SU-DHL-6 (cell line): ENCODE measurements around the gene CPLX4.

ENCODE experiments used
- H2AFZ ChIP-seq: fragments of 200-600 bp; sonication (generic); 2 replicates; pipeline ENCODE4 v1.6.1; 2014; ENCODE audit warnings: low read depth, mild to moderate bottlenecking, moderate library complexity, mixed read lengths, antibody characterized with exemption, low read length; ENCODE audit not compliant: severe bottlenecking
- H3F3A ChIP-seq: fragments of 200-600 bp; shearing (Covaris generic); 2 replicates; pipeline ENCODE4 v1.6.0; 2016; ENCODE audit warnings: antibody characterized with exemption, mild to moderate bottlenecking; ENCODE audit not compliant: insufficient read depth
- H3K27ac ChIP-seq: fragments of 200-600 bp; sonication (generic); 2 replicates; pipeline ENCODE4 v1.5.1; 2016; ENCODE audit warnings: low read depth, mild to moderate bottlenecking, low read length, moderate library complexity, mixed read lengths
- H3K27me3 ChIP-seq: fragments of 200-600 bp; sonication (generic), shearing (Covaris generic); 2 replicates; pipeline ENCODE4 v1.6.0; 2014; ENCODE audit warnings: mild to moderate bottlenecking, low read length
- H3K36me3 ChIP-seq: fragments of 200-600 bp; sonication (generic); 2 replicates; pipeline ENCODE4 v1.6.1; 2014; ENCODE audit warnings: mild to moderate bottlenecking, low read length, mixed read lengths
- H3K4me2 ChIP-seq: fragments of 300-600, 200-600 bp; shearing (Covaris generic), sonication (generic); 2 replicates; pipeline ENCODE4 v1.6.0; 2014; ENCODE audit warnings: low read length, low read depth, mild to moderate bottlenecking; ENCODE audit not compliant: poor library complexity, severe bottlenecking
- H3K4me3 ChIP-seq: fragments of 200-600 bp; sonication (generic); 2 replicates; pipeline ENCODE4 v1.5.1; 2014; ENCODE audit warnings: antibody characterized with exemption, low read length, mild to moderate bottlenecking, mixed read lengths; ENCODE audit not compliant: insufficient read depth, poor library complexity, severe bottlenecking
- H3K79me2 ChIP-seq: fragments of 200-600 bp; sonication (generic); 2 replicates; pipeline ENCODE4 v1.6.1; 2014; ENCODE audit warnings: mild to moderate bottlenecking, low read length, moderate library complexity; ENCODE audit not compliant: insufficient read depth
- H3K9ac ChIP-seq: fragments of 200-600 bp; sonication (generic); 2 replicates; pipeline ENCODE4 v1.7.0; 2014; ENCODE audit warnings: mild to moderate bottlenecking, low read length
- H3K9me2 ChIP-seq: fragments of 200-600 bp; sonication (generic); replicated peaks from 2 replicates; pipeline ENCODE4 v1.6.1; 2014; ENCODE audit warnings: low read length; ENCODE audit not compliant: insufficient read depth
- H3K9me3 ChIP-seq: fragments of 200-600 bp; sonication (generic); 2 replicates; pipeline ENCODE4 v1.6.1; 2014; ENCODE audit warnings: low read length, mixed read lengths; ENCODE audit not compliant: insufficient read depth
- H4K20me1 ChIP-seq: fragments of 200-600 bp; sonication (generic); 2 replicates; pipeline ENCODE4 v1.6.1; 2014; ENCODE audit warnings: low read depth, mild to moderate bottlenecking, antibody characterized with exemption, low read length, moderate library complexity, mixed read lengths
- CTCF ChIP-seq: fragments of 200-600 bp; sonication (generic); IDR thresholded peaks from one replicate; pipeline ENCODE4 v1.5.1; 2017; ENCODE audit warnings: antibody characterized with exemption, mild to moderate bottlenecking, low read length, moderate library complexity; ENCODE audit not compliant: insufficient read depth, poor library complexity, severe bottlenecking
- EZH2phosphoT487 ChIP-seq: fragments of 200-600 bp; sonication (generic), shearing (Covaris generic); conservative IDR thresholded peaks from 2 replicates; pipeline ENCODE4 v1.6.1; 2018; ENCODE audit warnings: mild to moderate bottlenecking, antibody characterized with exemption, low read length, moderate library complexity, mixed read lengths

The CPLX4 gene

GRCh38 chr18:59354731-59355130, 36.3 kb upstream of the CPLX4 start:
- Histone ChIP-seq H3K4me3 (no peak overlapping the region), H2AFZ (no peak overlapping the region), H3F3A (no peaks in the 10 kb centered on the region), H3K4me2 (no peak overlapping the region), H3K27me3 (no peaks in the 10 kb centered on the region), H3K27ac (no peak overlapping the region), H3K9me3 (no peaks in the 10 kb centered on the region), H3K9ac (no peak overlapping the region), H3K36me3 (peaks cover 34% of the 10 kb centered on the region; the same call in 1 of the 2 replicates), H4K20me1 (no peaks in the 10 kb centered on the region), H3K79me2 (peaks cover 32% of the 10 kb centered on the region; the same call in 1 of the 2 replicates), H3K9me2 (no peaks in the 10 kb centered on the region)
- TF ChIP-seq EZH2phosphoT487: no peak
- no peak for TF ChIP-seq CTCF

GRCh38 chr18:59353079-59353680, 34.7 kb upstream of the CPLX4 start:
- H3K4me2 ChIP-seq: no peak overlapping the region
- H3K27me3 ChIP-seq: no peaks in the 10 kb centered on the region
- no peaks in the 10 kb centered on the region for H3F3A ChIP-seq
- H3K79me2 ChIP-seq: peaks cover 24% of the 10 kb centered on the region; the same call in 1 of the 2 replicates
- TF ChIP-seq CTCF (no peak), EZH2phosphoT487 (no peak)
- no peaks in the 10 kb centered on the region for H4K20me1 ChIP-seq
- H3K4me3 ChIP-seq: no peak overlapping the region
- H3K36me3 ChIP-seq: peaks cover 41% of the 10 kb centered on the region; the same call in 1 of the 2 replicates
- H3K9me3 ChIP-seq: no peaks in the 10 kb centered on the region
- H3K27ac ChIP-seq: no peak overlapping the region
- no peak overlapping the region for H2AFZ ChIP-seq
- H3K9ac ChIP-seq: no peak overlapping the region
- H3K9me2 ChIP-seq: no peaks in the 10 kb centered on the region

GRCh38 chr18:59352250-59352855, 33.9 kb upstream of the CPLX4 start:
- no peak overlapping the region for H2AFZ ChIP-seq
- H3K36me3 ChIP-seq: peaks cover 49% of the 10 kb centered on the region; the same call in 1 of the 2 replicates
- no peak overlapping the region for H3K4me3 ChIP-seq
- H3K27ac ChIP-seq: no peak overlapping the region
- H3K4me2 ChIP-seq: no peak overlapping the region
- no peaks in the 10 kb centered on the region for H3K9me3 ChIP-seq
- peaks cover 16% of the 10 kb centered on the region; the same call in 1 of the 2 replicates for H3K79me2 ChIP-seq
- no peaks in the 10 kb centered on the region for H3K27me3 ChIP-seq
- H4K20me1 ChIP-seq: no peaks in the 10 kb centered on the region
- H3K9ac ChIP-seq: no peak overlapping the region
- H3K9me2 ChIP-seq: no peaks in the 10 kb centered on the region
- TF ChIP-seq CTCF: no peak
- TF ChIP-seq EZH2phosphoT487: no peak
- no peaks in the 10 kb centered on the region for H3F3A ChIP-seq
